SU-DHL-6 (cell line): ENCODE measurements around the gene PCBP2.

Experiments
- H2AFZ ChIP-seq: fragments of 200-600 bp; sonication (generic); 2 replicates; pipeline ENCODE4 v1.6.1; 2014; ENCODE audit warnings: low read depth, mild to moderate bottlenecking, moderate library complexity, mixed read lengths, antibody characterized with exemption, low read length; ENCODE audit not compliant: severe bottlenecking
- H3F3A ChIP-seq: fragments of 200-600 bp; shearing (Covaris generic); 2 replicates; pipeline ENCODE4 v1.6.0; 2016; ENCODE audit warnings: antibody characterized with exemption, mild to moderate bottlenecking; ENCODE audit not compliant: insufficient read depth
- H3K27ac ChIP-seq: fragments of 200-600 bp; sonication (generic); 2 replicates; pipeline ENCODE4 v1.5.1; 2016; ENCODE audit warnings: low read depth, mild to moderate bottlenecking, low read length, moderate library complexity, mixed read lengths
- H3K27me3 ChIP-seq: fragments of 200-600 bp; sonication (generic), shearing (Covaris generic); 2 replicates; pipeline ENCODE4 v1.6.0; 2014; ENCODE audit warnings: mild to moderate bottlenecking, low read length
- H3K36me3 ChIP-seq: fragments of 200-600 bp; sonication (generic); 2 replicates; pipeline ENCODE4 v1.6.1; 2014; ENCODE audit warnings: mild to moderate bottlenecking, low read length, mixed read lengths
- H3K4me2 ChIP-seq: fragments of 300-600, 200-600 bp; shearing (Covaris generic), sonication (generic); 2 replicates; pipeline ENCODE4 v1.6.0; 2014; ENCODE audit warnings: low read length, low read depth, mild to moderate bottlenecking; ENCODE audit not compliant: poor library complexity, severe bottlenecking
- H3K4me3 ChIP-seq: fragments of 200-600 bp; sonication (generic); 2 replicates; pipeline ENCODE4 v1.5.1; 2014; ENCODE audit warnings: antibody characterized with exemption, low read length, mild to moderate bottlenecking, mixed read lengths; ENCODE audit not compliant: insufficient read depth, poor library complexity, severe bottlenecking
- H3K79me2 ChIP-seq: fragments of 200-600 bp; sonication (generic); 2 replicates; pipeline ENCODE4 v1.6.1; 2014; ENCODE audit warnings: mild to moderate bottlenecking, low read length, moderate library complexity; ENCODE audit not compliant: insufficient read depth
- H3K9ac ChIP-seq: fragments of 200-600 bp; sonication (generic); 2 replicates; pipeline ENCODE4 v1.7.0; 2014; ENCODE audit warnings: mild to moderate bottlenecking, low read length
- H3K9me2 ChIP-seq: fragments of 200-600 bp; sonication (generic); replicated peaks from 2 replicates; pipeline ENCODE4 v1.6.1; 2014; ENCODE audit warnings: low read length; ENCODE audit not compliant: insufficient read depth
- H3K9me3 ChIP-seq: fragments of 200-600 bp; sonication (generic); 2 replicates; pipeline ENCODE4 v1.6.1; 2014; ENCODE audit warnings: low read length, mixed read lengths; ENCODE audit not compliant: insufficient read depth
- H4K20me1 ChIP-seq: fragments of 200-600 bp; sonication (generic); 2 replicates; pipeline ENCODE4 v1.6.1; 2014; ENCODE audit warnings: low read depth, mild to moderate bottlenecking, antibody characterized with exemption, low read length, moderate library complexity, mixed read lengths
- CTCF ChIP-seq: fragments of 200-600 bp; sonication (generic); IDR thresholded peaks from one replicate; pipeline ENCODE4 v1.5.1; 2017; ENCODE audit warnings: antibody characterized with exemption, mild to moderate bottlenecking, low read length, moderate library complexity; ENCODE audit not compliant: insufficient read depth, poor library complexity, severe bottlenecking
- EZH2phosphoT487 ChIP-seq: fragments of 200-600 bp; sonication (generic), shearing (Covaris generic); conservative IDR thresholded peaks from 2 replicates; pipeline ENCODE4 v1.6.1; 2018; ENCODE audit warnings: mild to moderate bottlenecking, antibody characterized with exemption, low read length, moderate library complexity, mixed read lengths

The PCBP2 gene

GRCh38 chr12:53450936-53451335 lies 966 bp upstream of the PCBP2 start:
- no peaks in the 10 kb centered on the region for H3K9me2 ChIP-seq
- no peaks in the 10 kb centered on the region for H3K27me3 ChIP-seq
- H4K20me1 ChIP-seq, result peaks cover 29% of the 10 kb centered on the region
- H3K4me2 ChIP-seq, result peak overlapping the region; percentile 69
- no peak overlapping the region for H3K9ac ChIP-seq
- H3K79me2 ChIP-seq, result peaks cover 38% of the 10 kb centered on the region
- TF ChIP-seq EZH2phosphoT487, result no peak
- no peak for TF ChIP-seq CTCF
- H3K4me3 ChIP-seq, result no peak overlapping the region
- peaks cover 33% of the 10 kb centered on the region for H3K36me3 ChIP-seq
- no peak overlapping the region for H3K27ac ChIP-seq
- H3K9me3 ChIP-seq, result no peaks in the 10 kb centered on the region
- peaks cover 39% of the 10 kb centered on the region for H3F3A ChIP-seq
- H2AFZ ChIP-seq, result no peak overlapping the region

DNA sequence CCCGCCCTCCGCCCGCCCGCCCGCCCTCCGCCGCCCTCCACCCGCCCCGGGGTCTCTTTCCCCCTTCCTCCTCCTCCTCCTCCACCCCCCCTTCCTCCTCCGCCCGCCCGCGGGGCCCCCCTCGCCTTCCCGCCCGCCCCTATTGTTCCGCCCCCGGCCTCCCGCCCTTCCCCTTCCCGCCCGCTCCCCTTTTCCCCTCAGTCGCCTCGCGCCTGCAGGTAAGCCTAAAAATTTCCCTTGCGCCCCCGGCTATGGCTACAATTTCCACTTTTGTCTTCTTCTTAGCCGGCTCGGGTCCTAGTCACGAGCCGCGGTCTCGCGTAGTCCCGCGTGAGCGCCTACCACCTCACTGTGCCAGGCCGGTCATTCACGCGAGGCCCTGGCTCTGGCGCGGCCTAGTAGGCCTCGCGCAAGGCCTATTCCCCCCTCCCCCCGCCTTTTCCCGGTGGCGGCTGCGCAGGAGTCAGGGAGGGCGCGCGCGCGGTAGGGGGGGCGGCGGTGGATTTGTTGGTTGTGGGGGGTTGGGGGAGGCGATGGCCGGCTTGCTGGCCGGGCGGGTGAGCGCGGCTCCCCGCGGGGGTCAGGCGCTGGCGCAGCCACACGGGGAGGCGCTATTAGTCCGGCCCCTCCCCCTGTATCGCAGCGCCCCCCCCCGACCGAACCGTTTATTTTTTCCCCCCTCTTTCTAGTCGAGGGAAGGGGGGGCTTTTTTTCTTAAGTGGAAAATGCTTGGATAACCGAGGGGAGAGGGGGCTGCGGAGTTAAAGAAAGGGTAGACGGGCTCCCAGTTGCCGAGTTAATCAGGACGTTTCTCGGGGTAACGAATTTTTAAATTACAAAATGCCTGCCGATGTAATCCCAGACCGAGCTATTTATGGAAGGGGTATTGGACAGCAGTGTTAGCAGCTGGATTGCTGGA lies 516 bp downstream of the PCBP2 start:
- Histone ChIP-seq H3K9me2 (no peaks in the 10 kb centered on the region), H3K9ac (peak overlapping the region; percentile 99), H3K9me3 (no peaks in the 10 kb centered on the region), H2AFZ (no peak overlapping the region), H3K79me2 (peaks cover 50% of the 10 kb centered on the region), H3F3A (peaks cover 36% of the 10 kb centered on the region), H3K36me3 (peaks cover 42% of the 10 kb centered on the region), H4K20me1 (peaks cover 29% of the 10 kb centered on the region), H3K27ac (peak overlapping the region; percentile 92), H3K4me2 (peak overlapping the region; percentile 97), H3K27me3 (no peaks in the 10 kb centered on the region), H3K4me3 (peak overlapping the region; percentile 99)
- TF ChIP-seq CTCF (peak; percentile 80), EZH2phosphoT487 (no peak)

- Histone ChIP-seq H3K9me2 (no peaks in the 10 kb centered on the region), H3F3A (peaks cover 34% of the 10 kb centered on the region), H3K36me3 (peaks cover 51% of the 10 kb centered on the region), H3K27me3 (no peaks in the 10 kb centered on the region), H3K4me2 (peak overlapping the region; percentile 97), H3K27ac (no peak overlapping the region), H3K9ac (peak overlapping the region; percentile 99), H3K79me2 (peaks cover 60% of the 10 kb centered on the region), H3K4me3 (peak overlapping the region; percentile 99), H2AFZ (no peak overlapping the region), H3K9me3 (no peaks in the 10 kb centered on the region), H4K20me1 (peaks cover 32% of the 10 kb centered on the region)
- TF ChIP-seq CTCF (no peak), EZH2phosphoT487 (no peak)
Observed at GRCh38 chr12:53453953-53454640, 2.2 kb downstream of the PCBP2 start.
